Activated naive CD8-positive, alpha-beta T cell treated with anti-CD3 and anti-CD28 coated beads, Interleukin-2, amount 10 ng/mL, durations not matched to agents 7 days and 5 days (primary cell): ENCODE data around the gene NT5DC4. TPM values are rescaled to one million over a fixed set of nuclear protein-coding genes. Genes with fewer than 3 reads are reported as not detected.

Source experiments
- ATAC-seq: fragments of 150-1000 bp; cut with Tn5 transposase; one replicate; pipeline ENCODE4 v1.10.0; 2021; ENCODE audit warnings: low read depth, moderate library complexity
- POLR2A ChIA-PET: fragments of 350-600 bp; sonication (Branson Sonifier 250); formaldehyde crosslinking; loops from one replicate; lab custom pipeline; 2021; ENCODE audit warnings: antibody characterized with exemption; lab: Charles Lee
- DNase-seq: peaks from one replicate; pipeline ENCODE4 v3.0.0; 2021
- H3K27ac Mint-ChIP-seq: one replicate; pipeline ENCODE4 v1.8.0; 2022; ENCODE audit warnings: mild to moderate bottlenecking, mixed read lengths
- H3K27me3 Mint-ChIP-seq: one replicate; pipeline ENCODE4 v1.8.0; 2022; ENCODE audit warnings: mild to moderate bottlenecking, moderate library complexity, mixed read lengths
- H3K36me3 Mint-ChIP-seq: one replicate; pipeline ENCODE4 v1.8.0; 2021; ENCODE audit warnings: mild to moderate bottlenecking, mixed read lengths
- H3K4me1 Mint-ChIP-seq: one replicate; pipeline ENCODE4 v1.8.0; 2021; ENCODE audit warnings: mixed read lengths
- H3K4me3 Mint-ChIP-seq: one replicate; pipeline ENCODE4 v1.8.0; 2022; ENCODE audit warnings: mild to moderate bottlenecking, moderate library complexity, mixed read lengths
- H3K9me3 Mint-ChIP-seq: one replicate; pipeline ENCODE4 v1.8.0; 2021; ENCODE audit warnings: mixed read lengths
- total RNA-seq, 2 experiments: library from RNA; stranded (reverse); gene quantifications; one replicate each; pipeline ENCODE4 v1.2.3, GENCODE V29; 2021

The NT5DC4 gene
- total RNA-seq, 2 experiments from 2014 or later = not detected

- H3K9me3 Mint-ChIP-seq = peaks cover 1% of the 10 kb centered on the region
- no peak for ATAC-seq
- H3K4me1 Mint-ChIP-seq = no peaks in the 10 kb centered on the region
- no peak for DNase-seq
- H3K27ac Mint-ChIP-seq = no peak overlapping the region
- H3K36me3 Mint-ChIP-seq = no peaks in the 10 kb centered on the region
- POLR2A ChIA-PET = no interaction called here
- H3K4me3 Mint-ChIP-seq = no peak overlapping the region
- peaks cover 20% of the 10 kb centered on the region for H3K27me3 Mint-ChIP-seq
Measured at GRCh38 chr2:112718863-112719370, 1.9 kb upstream of the NT5DC4 start.

GRCh38 chr2:112721819-112722522 is 1.2 kb downstream of the NT5DC4 start:
- POLR2A ChIA-PET = no interaction called here

GRCh38 chr2:112722816-112723546 is 2.2 kb downstream of the NT5DC4 start:
- DNase-seq (no peak), ATAC-seq (no peak)
- Mint-ChIP-seq H3K36me3 (no peaks in the 10 kb centered on the region), H3K4me1 (peaks cover under 1% of the 10 kb centered on the region), H3K4me3 (no peak overlapping the region), H3K27ac (no peak overlapping the region), H3K9me3 (no peaks in the 10 kb centered on the region), H3K27me3 (peaks cover 7% of the 10 kb centered on the region)
- POLR2A ChIA-PET = no interaction called here

More at GRCh38 chr2:112721819-112722522, 1.2 kb downstream of the NT5DC4 start:
- Mint-ChIP-seq H3K27ac (no peak overlapping the region), H3K27me3 (peaks cover 11% of the 10 kb centered on the region), H3K4me1 (no peaks in the 10 kb centered on the region), H3K9me3 (no peaks in the 10 kb centered on the region), H3K36me3 (no peaks in the 10 kb centered on the region), H3K4me3 (no peak overlapping the region)
- ATAC-seq = no peak
- DNase-seq = no peak

GRCh38 chr2:112723547-112723940 is 2.7 kb downstream of the NT5DC4 start:
- H3K27me3 Mint-ChIP-seq = peaks cover 12% of the 10 kb centered on the region
- POLR2A ChIA-PET = no interaction called here
- no peaks in the 10 kb centered on the region for H3K36me3 Mint-ChIP-seq
- ATAC-seq = no peak
- no peak overlapping the region for H3K27ac Mint-ChIP-seq
- peaks cover 1% of the 10 kb centered on the region for H3K4me1 Mint-ChIP-seq
- no peaks in the 10 kb centered on the region for H3K9me3 Mint-ChIP-seq
- no peak overlapping the region for H3K4me3 Mint-ChIP-seq
- DNase-seq = no peak

- Mint-ChIP-seq H3K27ac (no peak overlapping the region), H3K4me1 (peaks cover 1% of the 10 kb centered on the region), H3K27me3 (peaks cover 15% of the 10 kb centered on the region), H3K9me3 (no peaks in the 10 kb centered on the region), H3K36me3 (no peaks in the 10 kb centered on the region), H3K4me3 (no peak overlapping the region)
- no peak for DNase-seq
- POLR2A ChIA-PET = no interaction called here
- no peak for ATAC-seq
Measured at GRCh38 chr2:112723995-112724394, 3.2 kb downstream of the NT5DC4 start.

GRCh38 chr2:112724591-112725525 is 4.0 kb downstream of the NT5DC4 start:
- no peak for DNase-seq
- Mint-ChIP-seq H3K4me3 (no peak overlapping the region), H3K9me3 (no peaks in the 10 kb centered on the region), H3K4me1 (peaks cover 1% of the 10 kb centered on the region), H3K27ac (no peak overlapping the region), H3K27me3 (peaks cover 15% of the 10 kb centered on the region), H3K36me3 (no peaks in the 10 kb centered on the region)
- POLR2A ChIA-PET = interaction anchor here (1.0 to 3.2 kb wide), 7 partner anchors 32 to 100 kb away, joined by 3 to 12 read pairs (median 4); no protein-coding TSS in a partner anchor
- no peak for ATAC-seq

GRCh38 chr2:112725545-112726457 is 5.0 kb downstream of the NT5DC4 start:
- Mint-ChIP-seq H3K4me1 (peaks cover 1% of the 10 kb centered on the region), H3K27me3 (peaks cover 15% of the 10 kb centered on the region), H3K27ac (no peak overlapping the region), H3K4me3 (no peak overlapping the region), H3K36me3 (no peaks in the 10 kb centered on the region), H3K9me3 (no peaks in the 10 kb centered on the region)
- ATAC-seq (no peak), DNase-seq (no peak)
- POLR2A ChIA-PET = interaction anchor here (1.0 to 3.2 kb wide), 8 partner anchors 33 to 101 kb away, joined by 3 to 12 read pairs (median 4); no protein-coding TSS in a partner anchor

- DNase-seq (peak; percentile 92), ATAC-seq (peak; percentile 96)
- H3K27ac Mint-ChIP-seq = no peak overlapping the region
- no peaks in the 10 kb centered on the region for H3K9me3 Mint-ChIP-seq
- H3K27me3 Mint-ChIP-seq = peaks cover 14% of the 10 kb centered on the region
- POLR2A ChIA-PET = interaction anchor here (1.0 to 3.2 kb wide), 4 partner anchors 34 to 102 kb away, joined by 3 to 12 read pairs (median 10); no protein-coding TSS in a partner anchor
- H3K4me3 Mint-ChIP-seq = no peak overlapping the region
- H3K4me1 Mint-ChIP-seq = peaks cover 1% of the 10 kb centered on the region
- no peaks in the 10 kb centered on the region for H3K36me3 Mint-ChIP-seq
Measured at GRCh38 chr2:112726487-112727190, 5.8 kb downstream of the NT5DC4 start.

GRCh38 chr2:112727276-112728028 is 6.6 kb downstream of the NT5DC4 start:
- ATAC-seq (no peak), DNase-seq (no peak)
- Mint-ChIP-seq H3K36me3 (no peaks in the 10 kb centered on the region), H3K4me1 (peaks cover 1% of the 10 kb centered on the region), H3K4me3 (no peak overlapping the region), H3K27ac (no peak overlapping the region), H3K9me3 (no peaks in the 10 kb centered on the region), H3K27me3 (peaks cover 14% of the 10 kb centered on the region)
- POLR2A ChIA-PET = interaction anchor here (0.6 to 3.2 kb wide), 2 partner anchors 99 to 103 kb away, joined by 3 to 12 read pairs; no protein-coding TSS in a partner anchor

- peaks cover 1% of the 10 kb centered on the region for H3K4me1 Mint-ChIP-seq
- DNase-seq (no peak), ATAC-seq (no peak)
- POLR2A ChIA-PET = no interaction called here
- no peak overlapping the region for H3K4me3 Mint-ChIP-seq
- H3K27ac Mint-ChIP-seq = no peak overlapping the region
- H3K36me3 Mint-ChIP-seq = no peaks in the 10 kb centered on the region
- H3K9me3 Mint-ChIP-seq = no peaks in the 10 kb centered on the region
- peaks cover 14% of the 10 kb centered on the region for H3K27me3 Mint-ChIP-seq
Measured at GRCh38 chr2:112728029-112728362, 7.2 kb downstream of the NT5DC4 start.
